Measurements from ENCODE around the gene LYRM4.

Gene LYRM4

GRCh38 chr6:5205877-5206850 is 54.6 kb downstream of the LYRM4 start:
- peak; percentile 83 for DNase-seq (ENCODE audit: low read depth)

DNA sequence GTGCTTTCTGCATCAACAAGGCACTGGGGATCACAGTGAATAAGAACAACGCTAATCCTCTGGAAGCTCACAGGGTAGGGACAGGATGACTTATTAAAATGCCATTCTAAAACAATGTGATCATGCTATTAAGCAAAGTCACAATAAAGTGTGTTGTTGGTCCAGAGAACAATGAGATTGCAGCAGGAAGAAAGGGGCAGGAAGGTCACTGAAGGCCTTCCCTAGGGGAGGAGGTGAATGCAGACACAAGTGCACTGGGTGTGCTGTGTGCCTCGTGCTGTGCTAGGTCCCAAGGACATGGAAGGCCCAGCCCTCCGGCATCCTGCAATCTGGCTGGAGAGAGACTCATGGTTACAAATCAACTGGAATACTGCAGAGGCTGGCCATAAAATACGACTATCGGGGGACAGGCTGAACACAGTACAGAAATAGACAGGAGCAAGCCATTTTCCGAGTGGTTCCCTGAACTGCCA is 55.7 kb downstream of the LYRM4 start:
- DNase-seq (ENCODE audit: low read depth), result no peak

GRCh38 chr6:5204376-5204775 is 56.4 kb downstream of the LYRM4 start:
- DNase-seq (ENCODE audit: low read depth), result no peak

- DNase-seq (ENCODE audit: low read depth), result no peak
Observed at GRCh38 chr6:5203546-5203945, 57.2 kb downstream of the LYRM4 start.

- no peak for DNase-seq (ENCODE audit: low read depth)
Observed at GRCh38 chr6:5202941-5203340, 57.8 kb downstream of the LYRM4 start.

- no peak for DNase-seq (ENCODE audit: low read depth)
Observed at GRCh38 chr6:5202206-5202605, 58.5 kb downstream of the LYRM4 start.

DNA sequence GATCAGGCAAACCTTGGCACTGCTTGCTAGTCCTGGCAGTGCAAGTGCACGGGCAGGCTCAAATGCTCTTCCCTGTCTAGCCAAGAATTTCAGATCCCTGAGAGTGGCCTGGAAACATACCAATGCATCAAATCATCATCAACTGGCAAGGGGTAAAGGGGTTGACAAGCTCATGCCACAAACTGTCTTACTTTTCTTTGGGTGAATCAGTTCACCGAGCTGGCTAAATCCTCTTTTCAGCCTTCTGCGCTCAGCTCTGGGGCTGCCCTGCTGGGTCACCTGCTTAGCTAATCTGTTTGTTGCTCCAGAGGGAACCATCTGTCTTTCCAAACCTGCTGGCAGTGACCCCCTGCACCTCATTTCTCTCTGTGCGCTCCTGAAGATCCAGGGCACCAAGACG is 59.5 kb downstream of the LYRM4 start:
- DNase-seq (ENCODE audit: low read depth), result no peak

- no peak for DNase-seq (ENCODE audit: low read depth)
Observed at GRCh38 chr6:5199702-5200101, 61.0 kb downstream of the LYRM4 start.

DNA sequence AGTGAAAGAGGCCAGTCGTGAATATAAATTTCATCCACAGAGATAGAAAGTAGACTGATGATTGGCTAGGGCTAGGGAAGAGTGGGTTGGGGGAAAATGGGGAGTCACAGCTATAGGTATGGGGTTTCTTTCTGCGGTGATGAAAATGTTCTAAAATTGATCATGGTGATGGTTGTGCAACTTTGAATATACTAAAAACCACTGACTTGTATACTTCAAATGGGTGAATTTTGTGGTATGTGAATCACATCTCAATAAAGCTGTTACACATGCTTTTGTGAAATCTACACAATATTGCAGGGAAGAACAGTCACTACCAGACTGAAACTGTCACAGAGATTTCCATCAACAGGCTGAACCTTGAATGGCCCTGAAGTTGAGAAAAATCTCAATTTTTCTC is 61.5 kb downstream of the LYRM4 start:
- no peak for DNase-seq (ENCODE audit: low read depth)

GRCh38 chr6:5197084-5197483 is 63.7 kb downstream of the LYRM4 start:
- no peak for DNase-seq (ENCODE audit: low read depth)

- no peak for DNase-seq (ENCODE audit: low read depth)
Observed at GRCh38 chr6:5192135-5192794, 68.5 kb downstream of the LYRM4 start.

DNA sequence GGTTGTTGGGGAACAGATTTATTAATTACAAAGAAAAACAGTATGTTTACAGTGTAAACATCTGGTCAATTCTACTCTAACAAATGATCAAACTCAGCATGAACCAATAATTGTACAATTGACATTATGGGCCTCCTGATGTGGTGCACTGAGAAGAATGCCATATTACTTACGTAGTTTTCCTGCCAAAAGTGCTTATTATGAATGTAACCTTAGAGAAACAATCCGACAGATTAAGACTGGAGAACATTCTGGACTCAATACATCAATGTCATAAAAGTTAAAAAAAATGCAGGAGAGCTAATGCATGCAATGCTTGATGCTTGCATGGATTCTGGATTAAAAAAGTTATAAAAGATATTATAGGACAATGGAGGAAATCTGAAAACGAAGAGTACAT is 69.0 kb downstream of the LYRM4 start:
- peak; percentile 22 for DNase-seq (ENCODE audit: low read depth)

DNA sequence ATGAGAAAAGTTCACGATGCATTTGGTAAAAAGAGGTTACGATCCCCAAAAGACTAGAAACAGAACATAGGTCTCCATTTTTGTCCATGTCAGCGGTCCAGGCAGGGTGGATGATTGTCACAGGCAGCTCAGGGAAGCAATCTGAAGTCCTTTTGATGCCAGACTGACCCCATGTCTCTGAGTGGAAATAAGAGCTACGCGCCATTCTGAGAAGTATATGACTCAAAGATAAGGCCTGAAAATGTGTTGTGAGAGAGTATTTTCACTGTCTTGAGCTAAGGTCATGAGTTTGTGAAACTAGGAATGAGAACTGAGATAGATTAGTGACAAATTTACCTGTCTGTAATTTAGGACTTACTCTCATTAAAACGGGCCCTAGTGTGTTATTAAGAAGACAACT is 69.5 kb downstream of the LYRM4 start:
- DNase-seq (ENCODE audit: low read depth), result peak; percentile 22

- peak; percentile 97 for DNase-seq (ENCODE audit: low read depth)
Observed at GRCh38 chr6:5190507-5190906, 70.2 kb downstream of the LYRM4 start.

- DNase-seq (ENCODE audit: low read depth), result no peak
Observed at GRCh38 chr6:5188646-5189045, 72.1 kb downstream of the LYRM4 start.

GRCh38 chr6:5184878-5185277 is 75.9 kb downstream of the LYRM4 start:
- no peak for DNase-seq (ENCODE audit: low read depth)

DNA sequence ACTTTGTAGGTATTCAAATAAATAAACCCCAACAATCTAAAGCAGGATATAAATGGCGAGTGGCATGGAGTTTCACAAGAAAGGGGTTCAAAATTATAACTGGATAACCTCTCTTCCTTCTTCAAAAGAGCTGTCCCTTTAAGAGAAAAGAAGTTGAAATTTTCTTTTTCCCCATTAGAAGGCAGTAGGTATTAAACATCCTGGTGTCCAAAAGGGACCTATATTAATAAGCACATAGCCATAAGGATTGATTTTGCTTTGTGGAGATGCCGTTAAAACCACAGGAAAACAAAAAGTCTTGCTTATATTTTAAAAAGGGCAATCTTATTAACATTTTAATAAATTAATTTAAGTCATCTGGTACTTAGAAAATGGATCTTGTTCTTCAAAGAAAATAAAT is 76.5 kb downstream of the LYRM4 start:
- DNase-seq (ENCODE audit: low read depth), result no peak

- DNase-seq (ENCODE audit: low read depth), result peak; percentile 60
Observed at GRCh38 chr6:5181510-5182317, 79.0 kb downstream of the LYRM4 start.

DNA sequence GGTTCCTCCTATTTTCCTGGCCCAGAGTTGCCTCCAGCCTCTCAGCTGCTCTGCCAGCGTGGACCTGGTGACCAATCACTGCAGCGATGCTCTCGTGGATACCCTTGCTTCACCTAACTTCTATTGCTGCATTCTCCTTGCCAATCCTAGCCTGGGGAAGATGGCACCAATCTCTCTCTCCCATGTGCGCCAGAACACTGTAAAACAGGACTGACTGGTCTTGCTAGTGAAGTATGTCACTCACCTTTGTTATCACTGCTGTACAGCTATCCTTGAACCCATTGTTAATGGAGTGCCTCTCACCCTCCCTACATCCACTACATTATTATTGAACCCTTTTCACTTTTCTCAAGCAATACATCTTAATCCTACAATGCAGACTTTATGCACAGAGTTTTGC is 80.1 kb downstream of the LYRM4 start:
- DNase-seq (ENCODE audit: low read depth), result no peak

- no peak for DNase-seq (ENCODE audit: low read depth)
Observed at GRCh38 chr6:5179917-5180316, 80.8 kb downstream of the LYRM4 start.

DNA sequence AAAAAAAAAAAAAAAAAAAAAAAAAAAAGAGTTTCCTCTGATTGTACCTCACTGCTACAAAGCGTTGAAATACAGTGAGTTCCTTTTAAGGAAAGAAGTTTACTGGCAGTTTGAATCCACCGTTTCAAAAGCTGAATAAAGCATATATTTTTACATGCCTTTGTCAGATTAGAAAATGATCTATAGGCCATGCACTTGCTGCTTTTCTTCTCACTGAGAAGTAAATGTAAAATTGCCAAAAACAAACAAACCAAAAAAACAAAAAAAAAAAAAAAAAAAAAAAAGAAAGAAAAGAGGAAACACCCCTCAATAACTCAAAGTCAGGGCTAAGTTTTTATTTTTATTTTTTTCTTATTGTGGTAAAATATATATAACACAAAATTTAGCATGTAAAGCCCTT is 81.9 kb downstream of the LYRM4 start:
- DNase-seq (ENCODE audit: low read depth), result no peak

DNA sequence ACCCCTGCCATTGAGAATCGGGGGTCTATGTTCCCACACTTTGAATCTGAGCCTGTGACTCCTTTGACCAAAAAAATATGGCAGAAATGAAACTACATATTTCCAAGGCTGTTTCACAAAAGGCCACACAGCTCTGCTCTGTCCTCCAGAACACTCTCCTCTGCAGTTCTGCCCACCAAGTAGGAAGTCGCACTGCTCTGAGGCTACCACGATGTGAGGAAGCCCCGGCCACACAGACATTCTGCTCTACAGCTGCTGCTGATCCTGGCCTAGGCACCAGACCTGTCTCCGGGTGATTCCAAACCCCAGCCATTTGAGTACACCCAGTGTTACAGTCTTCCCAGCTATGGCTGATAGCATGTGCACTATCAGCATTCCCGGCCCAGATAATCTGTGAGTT is 85.1 kb downstream of the LYRM4 start:
- no peak for DNase-seq (ENCODE audit: low read depth)

Data from amniotic epithelial cell (primary cell).